Stimulated activated CD4-positive, alpha-beta T cell treated with anti-CD3 and anti-CD28 coated beads, Interleukin-12 subunit alpha, Interleukin-12 subunit beta, amount 100 ng/mL, for 24 hours (primary cell): ENCODE results near the gene ATF7.
"Not testable (repeated sequence)": the region's sequence is repeated elsewhere in the genome, so short reads cannot be mapped to it uniquely, and the experiment has no call there.

ENCODE experiments used
- DNase-seq, 2 experiments: peaks; one replicate each; pipeline ENCODE4 v3.0.0-alpha.2; 2020; ENCODE audit warnings: low read depth in 2 of 2

ATF7 gene

DNA sequence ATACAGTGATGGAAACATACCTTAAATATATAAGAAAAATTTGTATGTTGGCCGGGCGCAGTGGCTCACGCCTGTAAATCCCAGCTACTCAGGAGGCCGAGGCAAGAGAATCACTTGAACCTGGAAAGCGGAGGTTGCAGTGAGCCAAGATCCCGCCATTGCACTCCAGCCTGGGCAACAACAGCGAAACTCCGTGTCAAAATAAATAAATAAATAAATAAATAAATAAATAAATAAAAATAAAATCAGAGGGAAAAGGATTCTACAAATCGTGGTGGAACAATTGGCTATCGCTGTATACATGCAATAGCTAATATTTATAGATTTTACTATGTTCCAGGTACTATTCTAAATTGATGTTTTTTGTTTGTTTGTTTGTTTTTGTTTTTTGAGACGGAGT, 1.7 kb upstream of the ATF7 start:
- no peak for DNase-seq

DNA sequence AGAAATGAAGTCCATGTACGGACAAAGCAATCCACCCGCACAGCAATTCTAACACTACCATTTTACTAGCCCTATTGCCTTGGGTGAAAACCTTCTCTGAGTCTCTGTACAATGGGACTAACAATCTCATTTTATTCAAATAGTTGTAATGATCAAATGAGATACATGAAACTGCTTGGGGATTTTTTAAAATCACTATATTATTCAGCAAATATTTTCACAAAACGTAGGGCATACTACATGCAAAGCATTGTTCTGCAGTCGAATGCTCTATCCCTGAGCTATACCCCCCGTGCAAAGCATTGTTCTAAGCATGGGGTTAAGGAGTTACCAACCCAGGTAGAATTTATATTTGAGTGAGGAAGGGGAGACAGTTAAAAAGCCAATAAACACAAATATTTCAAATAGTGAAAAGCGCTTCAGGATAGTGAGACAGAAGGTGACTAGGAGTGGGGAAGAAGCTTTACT, 554 bp upstream of the ATF7 start:
- no peak for DNase-seq

DNA sequence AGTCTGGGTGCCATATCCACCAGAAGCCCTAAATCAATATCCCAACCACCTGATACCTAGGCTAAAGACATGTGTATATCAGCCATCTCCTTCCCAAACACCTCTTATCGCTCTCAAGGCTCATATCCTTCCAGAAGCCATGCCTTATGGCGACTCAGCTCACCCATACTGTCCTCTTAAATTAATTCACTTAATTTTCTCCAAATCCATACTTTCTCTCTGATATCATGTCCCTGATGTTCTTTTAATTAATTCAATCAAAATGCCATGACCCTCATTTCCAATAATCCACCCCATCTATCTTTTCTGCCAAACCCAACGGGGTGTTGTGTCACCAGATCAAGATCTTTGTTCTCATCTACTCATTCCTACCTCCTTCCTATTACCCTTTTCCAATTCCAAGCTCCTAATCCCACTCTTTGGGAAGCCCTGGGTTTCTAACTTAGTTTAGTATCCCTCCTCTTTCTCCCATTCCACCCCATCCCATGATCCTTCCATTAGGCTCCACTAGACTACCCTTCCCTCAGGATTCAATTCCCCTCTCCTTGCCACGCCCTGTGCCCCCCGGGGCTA, 723 bp downstream of the ATF7 start:
- DNase-seq = no peak

- no peak for DNase-seq
Measured at GRCh38 chr12:53624956-53625355, 1.2 kb downstream of the ATF7 start.

DNA sequence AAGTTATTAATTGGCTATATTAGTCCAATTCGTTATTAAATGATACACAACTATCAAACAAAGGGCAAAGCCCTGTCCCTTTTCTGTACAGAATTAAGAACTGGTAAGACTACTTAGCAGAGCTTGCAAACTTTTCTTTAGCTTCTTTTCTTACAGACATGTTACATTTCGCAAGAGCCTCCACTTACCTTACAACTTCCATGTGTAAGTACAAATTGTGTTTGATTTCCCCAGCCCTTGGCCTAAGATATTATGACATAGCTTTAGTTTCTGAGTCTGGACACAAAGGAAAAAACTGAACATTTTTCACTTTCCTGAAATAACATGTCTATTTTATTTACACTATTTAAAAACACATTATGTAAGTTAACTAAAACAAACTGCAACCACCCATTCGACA, 1.7 kb downstream of the ATF7 start:
- DNase-seq = no peak

DNA sequence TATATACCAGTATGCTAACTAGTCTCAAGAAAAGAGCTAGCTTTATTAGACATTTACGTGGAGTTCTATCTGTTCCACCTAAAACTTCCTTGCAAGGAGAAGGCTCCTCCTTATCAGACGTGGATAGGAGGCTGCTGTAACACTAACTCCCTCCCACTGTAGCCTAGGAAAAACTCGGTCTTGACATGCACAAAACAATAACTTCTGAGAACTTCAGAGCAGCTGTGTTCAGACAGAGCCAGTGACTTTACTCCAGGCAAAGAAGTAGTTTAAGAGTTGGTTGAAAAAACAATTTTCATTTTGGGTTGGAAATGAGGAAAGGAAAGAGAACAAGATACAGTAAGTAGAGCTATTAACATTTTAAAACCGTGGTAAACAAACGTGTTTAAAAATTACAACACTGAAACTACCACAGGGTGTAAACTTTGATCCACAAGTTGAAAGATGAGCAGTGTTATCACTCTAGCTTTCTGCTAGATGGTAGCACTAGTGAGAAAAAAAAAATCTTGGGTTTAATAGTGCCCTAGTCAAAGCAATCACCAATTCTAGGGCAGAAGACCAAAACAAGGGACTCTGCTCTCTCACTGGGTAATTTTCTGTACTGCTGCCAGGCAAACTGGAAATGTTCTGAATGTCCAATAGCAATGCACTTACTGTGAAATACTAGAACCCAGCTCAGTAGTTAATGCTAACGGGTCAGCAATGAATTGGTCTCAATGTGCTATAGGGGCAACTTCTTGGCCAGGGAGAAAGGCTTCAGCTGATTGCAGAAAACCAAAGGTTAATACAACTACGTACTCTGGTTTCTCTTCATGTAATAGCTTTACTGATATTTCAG, 2.4 kb downstream of the ATF7 start:
- no peak for DNase-seq

DNA sequence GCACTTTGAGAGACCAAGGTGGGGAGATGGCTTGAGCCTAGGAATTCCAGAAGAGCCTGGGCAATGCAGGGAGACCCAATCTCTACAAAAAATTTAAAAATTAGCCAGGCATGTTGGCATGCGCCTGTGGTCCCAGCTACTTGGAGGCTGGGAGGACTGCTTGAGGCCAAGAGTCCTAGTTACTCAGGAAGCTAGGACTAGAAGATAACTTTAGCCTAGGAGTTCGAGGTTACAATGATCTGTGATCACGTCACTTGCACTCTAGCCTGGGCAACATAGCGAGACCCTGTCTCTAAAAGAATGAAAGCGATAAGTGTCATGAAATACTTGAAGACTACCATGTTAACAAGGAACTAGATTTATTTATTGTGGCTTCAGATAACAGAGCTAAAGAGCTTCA, 3.5 kb downstream of the ATF7 start:
- DNase-seq = no peak

DNA sequence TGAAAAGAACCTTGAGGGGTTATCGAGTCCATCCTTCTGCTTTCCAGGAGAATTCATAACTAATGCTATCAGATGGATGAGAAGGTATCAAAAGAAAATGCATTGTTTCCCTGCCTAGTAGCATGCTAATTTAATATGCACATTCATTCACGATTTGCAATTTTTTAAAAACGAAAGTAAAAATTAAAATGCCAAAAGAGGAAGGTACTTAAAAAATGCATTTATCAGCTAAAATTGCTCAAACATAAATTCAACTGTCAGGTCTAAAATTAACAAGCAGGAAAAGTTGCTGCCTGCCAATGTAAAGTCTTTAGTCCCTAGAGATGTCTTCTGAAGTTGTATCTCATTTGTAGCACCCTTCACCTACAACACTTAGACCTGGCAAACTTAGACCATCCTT, 7.9 kb downstream of the ATF7 start:
- DNase-seq = no peak

- no peak for DNase-seq
Measured at GRCh38 chr12:53617700-53618099, 8.5 kb downstream of the ATF7 start.

- DNase-seq = no peak
Measured at GRCh38 chr12:53616950-53617349, 9.2 kb downstream of the ATF7 start.

DNA sequence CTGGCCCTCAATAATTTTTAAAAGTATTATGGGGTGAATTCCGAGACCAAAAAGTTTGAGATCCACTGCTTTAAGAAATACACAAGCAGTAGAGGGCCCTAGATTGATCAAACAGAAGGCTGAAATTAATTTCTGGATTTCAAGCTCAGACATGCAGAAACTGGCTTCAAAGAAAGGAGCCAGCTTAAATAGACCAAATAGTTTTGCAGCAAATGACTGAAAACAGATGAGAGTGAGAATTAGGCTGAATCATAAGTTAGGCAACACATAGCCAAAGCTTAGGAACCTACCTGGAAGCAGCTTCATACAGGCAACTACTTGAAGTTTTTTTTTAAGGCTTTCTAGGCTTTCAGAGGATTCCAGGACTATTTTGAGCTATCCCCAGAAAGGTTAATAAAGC, 12.4 kb downstream of the ATF7 start:
- no peak for DNase-seq

DNA sequence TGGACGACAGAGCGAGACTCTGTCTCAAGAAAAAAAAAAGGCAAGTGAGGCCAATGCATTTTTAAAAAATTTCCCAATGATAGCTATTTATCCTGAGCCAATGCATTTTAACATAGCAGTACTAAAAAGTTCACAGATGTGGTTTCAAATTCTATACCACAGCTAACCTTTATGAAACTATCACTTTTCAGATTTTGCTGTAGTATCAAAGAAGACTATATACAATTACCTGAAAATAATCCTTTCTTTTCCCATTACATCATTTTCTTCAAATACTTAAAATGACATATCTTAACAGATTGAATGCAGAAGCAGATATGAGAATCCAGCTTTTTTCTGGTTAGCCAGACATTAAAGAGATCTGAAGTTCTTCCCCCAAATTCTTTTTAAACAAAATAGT, 13.2 kb downstream of the ATF7 start:
- no peak for DNase-seq

GRCh38 chr12:53611304-53611703, 14.9 kb downstream of the ATF7 start:
- no peak for DNase-seq

GRCh38 chr12:53606688-53607087, 19.5 kb downstream of the ATF7 start:
- not testable (repeated sequence) for DNase-seq

DNA sequence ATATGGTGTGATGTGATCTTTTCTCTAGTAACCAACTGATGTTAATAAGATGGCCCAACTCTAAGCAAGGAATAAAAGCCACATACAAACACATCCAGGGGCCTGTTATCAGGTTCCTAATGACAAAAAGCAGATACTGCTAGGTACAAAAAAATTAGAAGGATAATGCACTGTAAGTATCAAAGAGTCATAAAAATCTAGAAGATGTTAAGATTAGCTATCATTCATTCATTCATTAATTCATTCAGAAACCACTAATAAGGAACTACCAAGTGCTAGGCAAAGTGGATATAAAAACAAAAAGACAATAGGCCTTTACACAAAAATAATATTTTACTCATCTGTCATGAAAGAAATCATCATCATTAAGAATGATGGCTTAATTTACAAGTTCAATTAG, 21.6 kb downstream of the ATF7 start:
- DNase-seq = no peak

DNA sequence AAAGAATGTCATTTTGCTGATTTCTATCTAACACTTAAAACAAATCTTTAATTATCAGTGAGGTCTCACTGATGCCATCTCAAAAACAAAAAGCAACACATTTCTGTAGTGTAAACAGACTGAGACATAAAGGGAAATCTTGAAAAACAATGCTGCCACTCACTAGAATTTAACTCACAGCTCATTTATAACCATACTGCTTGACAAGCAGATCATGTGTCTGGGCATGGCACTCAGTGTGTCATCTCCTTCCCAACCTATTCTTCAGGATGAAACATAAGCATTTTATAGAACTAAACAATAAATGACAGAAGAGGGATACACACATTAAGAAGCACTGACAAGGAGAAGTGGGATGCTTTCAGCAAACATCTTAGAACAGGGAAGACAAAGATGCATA, 22.4 kb downstream of the ATF7 start:
- no peak for DNase-seq

DNA sequence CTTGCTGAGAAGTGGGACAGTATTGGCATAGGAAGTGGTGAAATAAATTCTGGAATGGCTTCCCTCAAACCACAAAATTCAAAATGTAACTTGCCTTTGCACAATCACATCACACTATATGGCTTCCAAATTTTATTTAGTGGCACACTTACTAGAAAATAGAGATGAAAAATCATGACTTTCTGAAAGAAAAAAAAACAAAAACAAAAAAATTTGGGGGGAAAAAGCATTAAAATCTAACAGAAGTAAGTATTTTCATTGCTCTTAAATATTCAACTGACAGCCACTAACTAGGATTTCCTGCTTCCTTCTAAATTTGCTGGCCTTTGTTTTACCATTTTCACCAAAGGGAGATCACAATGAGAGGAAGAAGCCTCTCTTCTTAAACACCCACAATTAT, 23.0 kb downstream of the ATF7 start:
- DNase-seq = no peak

DNA sequence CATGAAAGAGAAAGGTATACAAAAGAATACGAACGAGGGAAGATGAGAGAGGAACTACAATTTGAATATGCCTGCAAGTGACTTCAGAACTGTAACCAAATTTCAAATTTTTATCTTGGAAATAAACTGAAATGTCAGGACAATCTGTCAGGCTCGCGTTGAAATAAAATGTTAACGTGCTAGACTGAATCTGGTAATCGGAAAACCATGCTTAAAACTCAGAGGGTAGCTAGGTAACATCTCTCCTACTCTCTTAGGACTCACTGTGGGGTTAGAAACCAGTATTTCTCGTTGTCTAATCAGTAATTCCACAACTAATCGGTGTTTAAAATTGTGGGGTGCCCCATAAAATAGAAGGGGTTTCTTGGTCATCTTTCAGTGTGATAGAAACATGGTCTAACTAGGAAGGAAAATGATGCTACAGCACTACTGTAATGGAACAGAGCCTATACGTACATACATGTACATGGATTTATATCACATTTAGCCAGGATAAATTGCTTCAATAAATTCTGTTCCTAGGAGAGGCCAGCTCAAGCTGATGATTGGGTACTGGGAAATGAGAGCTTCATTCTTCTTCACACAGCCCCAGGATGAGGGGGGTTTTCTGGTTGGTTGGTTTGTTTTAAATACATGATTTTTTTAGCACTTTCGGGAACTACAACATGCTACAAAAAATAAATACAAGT, 23.9 kb downstream of the ATF7 start:
- no peak for DNase-seq

- DNase-seq = no peak
Measured at GRCh38 chr12:53601296-53601847, 24.8 kb downstream of the ATF7 start.

DNA sequence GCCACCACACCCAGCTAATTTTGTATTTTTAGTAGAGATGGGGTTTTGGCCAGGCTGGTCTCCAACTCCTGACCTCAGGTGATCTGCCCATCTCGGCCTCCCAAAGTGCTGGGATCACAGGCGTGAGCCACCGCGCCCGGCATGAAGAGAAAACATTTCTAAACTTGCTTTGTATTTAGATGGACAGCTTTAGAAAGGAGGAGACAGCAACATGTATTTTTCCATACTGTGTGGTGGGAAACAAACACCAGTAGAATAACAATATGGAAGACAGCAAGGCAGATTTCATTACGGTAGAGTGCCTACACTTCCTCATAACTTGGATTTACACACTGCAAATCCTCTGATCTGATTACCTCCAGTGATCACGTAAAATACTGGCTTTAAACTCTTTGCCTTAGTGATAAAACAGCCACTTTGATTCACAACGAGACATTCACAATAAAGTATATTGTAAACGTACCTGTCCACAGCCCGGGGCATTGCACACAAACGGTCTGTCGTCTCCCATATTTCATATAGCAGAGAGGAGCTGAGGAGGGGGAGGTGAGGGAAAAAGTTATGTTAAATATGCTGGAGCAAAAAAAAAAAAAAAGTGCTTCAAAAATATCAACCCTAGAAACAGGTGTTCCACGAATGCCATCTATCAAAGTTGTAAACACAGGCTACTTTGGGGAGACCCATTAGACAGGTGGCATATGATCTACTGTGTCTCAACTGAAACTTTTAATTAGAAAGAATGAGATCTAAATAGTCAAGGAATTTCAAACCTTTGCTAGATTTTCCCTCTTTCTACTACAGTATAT, 25.5 kb downstream of the ATF7 start:
- no peak for DNase-seq

DNA sequence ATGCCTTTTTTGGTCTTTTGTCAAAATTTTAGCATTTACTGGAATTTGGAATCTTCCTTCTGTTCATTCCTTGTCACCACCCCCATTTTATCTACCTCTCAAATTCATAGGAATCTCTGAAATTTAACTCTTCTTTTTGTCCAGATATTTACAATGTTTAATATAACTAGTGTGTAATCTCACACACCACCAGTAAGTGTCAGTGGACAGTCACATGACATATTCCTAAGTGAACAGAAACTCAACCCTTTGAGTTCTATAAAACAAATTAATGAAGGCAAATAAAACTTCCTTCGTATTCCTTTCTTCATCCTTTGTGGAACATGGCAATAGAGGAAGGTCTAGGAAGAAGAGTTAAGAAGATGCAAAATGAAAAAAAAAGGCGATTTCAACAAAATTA, 26.6 kb downstream of the ATF7 start:
- DNase-seq = no peak

GRCh38 chr12:53598971-53599370, 27.2 kb downstream of the ATF7 start:
- DNase-seq = not testable (repeated sequence)
